Measurements from ENCODE around the gene ERBIN. TPM values are rescaled to one million over a fixed set of nuclear protein-coding genes. Genes with fewer than 3 reads are reported as not detected.
A peak's percentile ranks its signal among the peaks of the same experiment; 100 is the strongest.

Gene ERBIN
- total and polyA plus RNA-seq, 2 of the 4 experiments (the other 2 are of a cell fraction), result 25.8 to 70.1 TPM

DNA sequence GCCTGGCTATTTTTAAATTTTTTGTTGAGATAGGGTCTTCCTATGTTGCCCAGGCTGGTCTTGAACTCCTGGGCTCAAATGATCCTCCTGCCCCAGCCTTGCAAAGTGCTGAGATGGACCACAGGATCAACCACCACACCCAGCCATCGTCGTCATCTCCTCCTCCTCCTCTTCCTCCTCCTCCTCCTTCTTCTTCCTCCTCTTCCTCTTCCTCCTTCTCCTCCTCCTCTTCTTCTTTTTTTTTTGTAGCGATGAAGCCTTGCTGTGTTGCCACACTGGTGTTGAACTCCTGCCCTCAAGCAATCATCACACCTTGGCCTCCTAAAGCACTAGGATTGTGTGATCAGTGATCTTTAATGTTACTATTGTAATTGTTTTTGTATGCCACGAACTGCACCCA is 49.4 kb upstream of the ERBIN start:
- Histone ChIP-seq H2BK15ac (ENCODE audit: low read depth, low read length) (no peak overlapping the region; the same call in 2 of the 3 replicates), H3K23ac (ENCODE audit: low read depth, low read length) (no peak overlapping the region), H4K20me1 (ENCODE audit: insufficient read depth, low read length) (no peaks in the 10 kb centered on the region), H3K79me1 (ENCODE audit: low read depth in 1 of 2, low read length in 2 of 2) (peaks cover 0 to 3% of the 10 kb centered on the region in 2 experiments; a peak in 1 of 4 replicates), H2AK9ac (replicated peaks; ENCODE audit: low read depth, low read length, poor library complexity) (no peak overlapping the region), H3K4me3 (ENCODE audit: insufficient read depth, low read depth, low read length) (no peak overlapping the region), H2BK5ac (ENCODE audit: low read depth, low read length, poor library complexity, severe bottlenecking) (no peak overlapping the region), H2BK20ac (ENCODE audit: low read depth, low read length) (no peak overlapping the region; the same call in 1 of the 2 replicates), H4K91ac (ENCODE audit: insufficient read depth, low read depth, low read length) (no peak overlapping the region), H2AFZ (replicated peaks; ENCODE audit: low read length, poor library complexity) (no peak overlapping the region), H3K27ac (ENCODE audit: insufficient read depth, low read length) (no peak overlapping the region), H3K27me3 (ENCODE audit: control insufficient read depth, insufficient read depth, low read length) (no peaks in the 10 kb centered on the region), H3K4ac (ENCODE audit: low read depth, low read length) (no peak overlapping the region), H3K4me1 (ENCODE audit: control insufficient read depth, insufficient read depth, low read length) (peaks cover 2% of the 10 kb centered on the region; the same call in 1 of the 2 replicates), H2AK5ac (ENCODE audit: low read depth, low read length) (peak overlapping the region; percentile 26; the same call in 1 of the 2 replicates), H3K36me3 (ENCODE audit: control insufficient read depth, insufficient read depth, low read length) (no peaks in the 10 kb centered on the region), H3K4me2 (ENCODE audit: low read depth, low read length) (no peak overlapping the region), H4K5ac (ENCODE audit: low read depth, low read length) (no peak overlapping the region), H3K14ac (replicated peaks; ENCODE audit: low read depth, low read length) (no peak overlapping the region), H3K18ac (ENCODE audit: low read depth, low read length) (no peak overlapping the region), H3K56ac (ENCODE audit: extremely low read depth, insufficient read depth, low read length) (no peak overlapping the region), H2BK120ac (ENCODE audit: low read depth, low read length) (no peak overlapping the region), H3K9me3 (ENCODE audit: control insufficient read depth, insufficient read depth, low read length) (peaks cover 7% of the 10 kb centered on the region; the same call in 1 of the 2 replicates), H3K9me1 (ENCODE audit: insufficient read depth, low read length) (peaks cover 4% of the 10 kb centered on the region; the same call in 1 of the 2 replicates), H4K8ac (ENCODE audit: low read depth in 2 of 2, low read length in 2 of 2) (no peak overlapping the region), H3K9ac (ENCODE audit: low read depth, low read length) (no peak overlapping the region)
- no peak for ATAC-seq (ENCODE audit: low read depth)
- POLR2A ChIA-PET (ENCODE audit: unreplicated experiment), result no interaction called here
- in situ Hi-C loops (cut with MboI; ENCODE audit: low sequenced_read_pairs), result no loop called here
- WGBS, 2 experiments (ENCODE audit: extremely low coverage in 2 of 2, insufficient read length in 1 of 2), result no CpG with 5 or more reads among the region's 4 CpGs
- TF ChIP-seq NFE2L2 (IDR thresholded peaks at IDR 0.05; ENCODE audit: low read depth, low read length) (no peak), BHLHE40 (IDR thresholded peaks at IDR 0.05; ENCODE audit: low read depth, low read length) (no peak), CEBPB (IDR thresholded peaks at IDR 0.05; ENCODE audit: low read depth, low read length) (no peak), CHD1 (IDR thresholded peaks at IDR 0.05; ENCODE audit: low read depth, low read length) (no peak), RAD21 (IDR thresholded peaks at IDR 0.05; ENCODE audit: low read length) (no peak), FOS (IDR thresholded peaks at IDR 0.05; ENCODE audit: low read depth, low read length) (no peak), MAZ (IDR thresholded peaks at IDR 0.05; ENCODE audit: borderline replicate concordance, low read depth, low read length) (no peak)
- TF ChIP-seq, protein P1, sequence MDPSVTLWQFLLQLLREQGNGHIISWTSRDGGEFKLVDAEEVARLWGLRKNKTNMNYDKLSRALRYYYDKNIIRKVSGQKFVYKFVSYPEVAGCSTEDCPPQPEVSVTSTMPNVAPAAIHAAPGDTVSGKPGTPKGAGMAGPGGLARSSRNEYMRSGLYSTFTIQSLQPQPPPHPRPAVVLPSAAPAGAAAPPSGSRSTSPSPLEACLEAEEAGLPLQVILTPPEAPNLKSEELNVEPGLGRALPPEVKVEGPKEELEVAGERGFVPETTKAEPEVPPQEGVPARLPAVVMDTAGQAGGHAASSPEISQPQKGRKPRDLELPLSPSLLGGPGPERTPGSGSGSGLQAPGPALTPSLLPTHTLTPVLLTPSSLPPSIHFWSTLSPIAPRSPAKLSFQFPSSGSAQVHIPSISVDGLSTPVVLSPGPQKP (IDR thresholded peaks at IDR 0.05; ENCODE audit: borderline replicate concordance, low read depth, low read length), result no peak
- TF ChIP-seq, protein P2, sequence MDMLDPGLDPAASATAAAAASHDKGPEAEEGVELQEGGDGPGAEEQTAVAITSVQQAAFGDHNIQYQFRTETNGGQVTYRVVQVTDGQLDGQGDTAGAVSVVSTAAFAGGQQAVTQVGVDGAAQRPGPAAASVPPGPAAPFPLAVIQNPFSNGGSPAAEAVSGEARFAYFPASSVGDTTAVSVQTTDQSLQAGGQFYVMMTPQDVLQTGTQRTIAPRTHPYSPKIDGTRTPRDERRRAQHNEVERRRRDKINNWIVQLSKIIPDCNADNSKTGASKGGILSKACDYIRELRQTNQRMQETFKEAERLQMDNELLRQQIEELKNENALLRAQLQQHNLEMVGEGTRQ (IDR thresholded peaks at IDR 0.05; ENCODE audit: low read depth, low read length), result no peak
- CTCF ChIA-PET, result no interaction called here
- DNase-seq, result no peak
- BruUV-seq (replicated peaks), result no TSS peak
- intact Hi-C loops (cut with micrococcal nuclease), result no loop called here
- dilution Hi-C loops (cut with HindIII; ENCODE audit: low sequenced_read_pairs, unreplicated experiment), result no loop called here
